Measurements from ENCODE around the gene OR4A47.
"Not testable (repeated sequence)": the region's sequence is repeated elsewhere in the genome, so short reads cannot be mapped to it uniquely, and the experiment has no call there.

OR4A47 gene

DNA sequence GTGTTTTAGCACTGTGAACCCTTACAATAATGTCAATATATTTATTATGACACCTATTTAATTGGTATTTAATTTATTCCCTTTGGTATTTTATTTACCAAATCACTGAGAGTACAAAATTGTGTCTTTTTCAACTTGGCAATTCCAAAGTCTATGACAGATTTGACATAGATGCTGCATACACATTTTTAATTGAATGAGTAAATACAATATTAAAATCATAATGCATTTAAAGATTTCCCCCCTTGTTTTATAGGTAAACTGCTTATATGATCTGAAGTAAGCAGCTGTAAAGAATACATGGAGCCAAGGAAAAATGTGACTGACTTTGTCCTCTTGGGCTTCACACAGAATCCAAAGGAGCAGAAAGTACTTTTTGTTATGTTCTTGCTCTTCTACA lies at the start of gene OR4A47:
Gene OR4A47, plus strand, starts transcription at position 301 of the 400 bp plus-strand sequence. Its CDS starts 0 bp downstream, at position 301.
- DNase-seq (ENCODE audit: low read depth) = not testable (repeated sequence)

DNA sequence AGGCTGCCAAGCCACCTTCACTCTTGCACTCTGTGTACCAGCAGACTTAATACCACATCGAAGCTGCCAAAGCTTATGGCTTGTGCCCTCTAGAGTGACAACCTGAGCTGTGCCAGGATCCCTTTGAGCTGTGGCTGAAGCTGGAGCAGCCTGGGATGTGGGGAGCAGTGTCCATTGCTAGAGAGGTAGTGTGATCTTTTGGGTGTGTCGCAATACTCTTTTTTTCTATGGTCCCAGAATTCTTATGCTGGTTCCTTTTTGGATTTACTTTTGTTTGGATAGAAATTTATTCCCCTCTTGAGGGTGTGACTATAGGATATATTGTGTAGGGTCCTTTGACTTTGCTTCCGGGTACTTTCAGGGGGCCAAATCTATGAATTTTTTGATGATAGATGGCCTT lies 32.7 kb upstream of the OR4A47 start:
- not testable (repeated sequence) for DNase-seq (ENCODE audit: low read depth)

DNA sequence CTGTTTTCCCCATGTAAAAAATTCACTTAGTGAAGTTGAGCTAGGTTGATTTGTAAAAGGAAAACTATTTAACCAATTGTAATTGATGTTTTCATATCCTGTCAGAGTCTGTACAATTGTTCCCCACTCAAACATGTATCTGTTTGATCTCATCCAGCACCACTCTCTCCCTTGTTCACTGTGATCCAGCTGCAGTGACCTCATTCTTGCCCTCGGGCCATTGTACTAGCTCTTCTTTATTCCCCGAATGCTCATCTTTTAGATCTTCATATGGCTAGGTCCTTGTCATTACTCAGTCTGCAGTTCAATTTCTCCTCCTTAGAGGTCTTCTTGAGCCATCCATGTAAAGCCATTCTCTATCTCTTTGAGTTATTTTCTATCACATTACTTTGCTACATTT lies 14.6 kb upstream of the OR4A47 start:
- DNase-seq (ENCODE audit: low read depth) = not testable (repeated sequence)

DNA sequence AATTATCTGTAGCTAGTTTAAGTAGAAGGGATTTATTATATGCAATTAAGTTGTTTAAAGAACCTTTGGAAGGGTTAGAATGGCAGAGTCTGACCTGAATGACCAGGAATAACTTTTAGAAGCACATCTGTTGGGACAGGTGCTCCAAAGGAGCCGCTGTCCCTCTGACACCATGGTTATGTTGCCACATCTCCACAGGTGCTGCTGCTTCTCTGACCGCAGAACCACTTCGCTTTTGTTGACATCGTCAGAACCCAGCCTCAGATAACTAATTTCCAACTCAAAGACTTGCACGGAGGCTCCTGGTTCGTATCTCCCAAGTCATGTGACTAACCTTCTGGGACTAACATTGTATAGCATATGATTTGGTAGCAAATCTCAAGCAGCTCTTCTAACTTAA lies 13.9 kb upstream of the OR4A47 start:
- not testable (repeated sequence) for DNase-seq (ENCODE audit: low read depth)

GRCh38 chr11:48506169-48506568 lies 17.6 kb downstream of the OR4A47 start:
- not testable (repeated sequence) for DNase-seq (ENCODE audit: low read depth)

- no peak for DNase-seq (ENCODE audit: low read depth)
These were observed 50.4 kb downstream of the OR4A47 start for GRCh38 chr11:48538991-48539390.
